ENCODE measurements around the gene GFPT1.

Gene GFPT1

GRCh38 chr2:69386789-69387734, at the start of gene GFPT1:
TSS of gene GFPT1 (minus strand) at chr2:69387227. CDS start at chr2:69387071, 156 bp downstream.
- H3K9ac ChIP-seq (ENCODE audit: low read depth, low read length, poor library complexity, severe bottlenecking) = peak within 1 kb of the TSS; percentile 90
- H3K4me2 ChIP-seq (ENCODE audit: low read depth, low read length, poor library complexity, severe bottlenecking) = peak within 1 kb of the TSS; percentile 83
- no peaks in the 10 kb centered on the region for H3F3A ChIP-seq (ENCODE audit: low read depth)
- peak within 1 kb of the TSS; percentile 90 for H2AFZ ChIP-seq (ENCODE audit: low read length)
- no peaks in the 10 kb centered on the region for H3K9me2 ChIP-seq (replicated peaks; ENCODE audit: low read depth, low read length)
- no peaks in the 10 kb centered on the region for H3K36me3 ChIP-seq (ENCODE audit: insufficient read depth, low read length)
- no peaks in the 10 kb centered on the region for H3K9me3 ChIP-seq (ENCODE audit: insufficient read depth, low read depth, low read length)
- H3K4me1 ChIP-seq (ENCODE audit: insufficient read depth, low read length, poor library complexity, severe bottlenecking) = peaks cover 42% of the 10 kb centered on the region
- H3K4me3 ChIP-seq (ENCODE audit: low read length, poor library complexity, severe bottlenecking) = peak within 1 kb of the TSS; percentile 86
- H3K27me3 ChIP-seq (ENCODE audit: insufficient read depth, low read length, poor library complexity, severe bottlenecking) = no peaks in the 10 kb centered on the region
- no peak for TF ChIP-seq EZH2phosphoT487 (IDR thresholded peaks at IDR 0.05; ENCODE audit: borderline replicate concordance)
- TF ChIP-seq CTCF (conservative IDR thresholded peaks at IDR 0.05; ENCODE audit: low read length) = no peak
- H4K20me1 ChIP-seq (ENCODE audit: insufficient read depth, low read length, poor library complexity, severe bottlenecking) = peaks cover 38% of the 10 kb centered on the region
- H3K79me2 ChIP-seq (ENCODE audit: insufficient read depth, low read length) = peaks cover 58% of the 10 kb centered on the region

- Histone ChIP-seq H3K79me2 (ENCODE audit: insufficient read depth, low read length) (peaks cover 19% of the 10 kb centered on the region), H4K20me1 (ENCODE audit: insufficient read depth, low read length, poor library complexity, severe bottlenecking) (no peaks in the 10 kb centered on the region), H3K9me3 (ENCODE audit: insufficient read depth, low read depth, low read length) (no peaks in the 10 kb centered on the region), H3K36me3 (ENCODE audit: insufficient read depth, low read length) (no peaks in the 10 kb centered on the region), H3F3A (ENCODE audit: low read depth) (no peaks in the 10 kb centered on the region), H3K4me3 (ENCODE audit: low read length, poor library complexity, severe bottlenecking) (peak overlapping the region; percentile 94), H2AFZ (ENCODE audit: low read length) (peak overlapping the region; percentile 98), H3K4me2 (ENCODE audit: low read depth, low read length, poor library complexity, severe bottlenecking) (peak overlapping the region; percentile 96), H3K9me2 (replicated peaks; ENCODE audit: low read depth, low read length) (no peaks in the 10 kb centered on the region), H3K4me1 (ENCODE audit: insufficient read depth, low read length, poor library complexity, severe bottlenecking) (peaks cover 25% of the 10 kb centered on the region), H3K27me3 (ENCODE audit: insufficient read depth, low read length, poor library complexity, severe bottlenecking) (no peaks in the 10 kb centered on the region), H3K9ac (ENCODE audit: low read depth, low read length, poor library complexity, severe bottlenecking) (peak overlapping the region; percentile 90)
- TF ChIP-seq CTCF (conservative IDR thresholded peaks at IDR 0.05; ENCODE audit: low read length) (no peak), EZH2phosphoT487 (IDR thresholded peaks at IDR 0.05; ENCODE audit: borderline replicate concordance) (no peak)
These were observed 49.5 kb upstream of the GFPT1 start for GRCh38 chr2:69436596-69436937.

- H3K9me3 ChIP-seq (ENCODE audit: insufficient read depth, low read depth, low read length) = no peaks in the 10 kb centered on the region
- TF ChIP-seq EZH2phosphoT487 (IDR thresholded peaks at IDR 0.05; ENCODE audit: borderline replicate concordance) (no peak), CTCF (conservative IDR thresholded peaks at IDR 0.05; ENCODE audit: low read length) (no peak)
- H3K9ac ChIP-seq (ENCODE audit: low read depth, low read length, poor library complexity, severe bottlenecking) = no peak overlapping the region
- H3F3A ChIP-seq (ENCODE audit: low read depth) = no peaks in the 10 kb centered on the region
- no peaks in the 10 kb centered on the region for H3K27me3 ChIP-seq (ENCODE audit: insufficient read depth, low read length, poor library complexity, severe bottlenecking)
- H3K79me2 ChIP-seq (ENCODE audit: insufficient read depth, low read length) = peaks cover 19% of the 10 kb centered on the region
- no peak overlapping the region for H3K4me3 ChIP-seq (ENCODE audit: low read length, poor library complexity, severe bottlenecking)
- peak overlapping the region; percentile 96 for H3K4me2 ChIP-seq (ENCODE audit: low read depth, low read length, poor library complexity, severe bottlenecking)
- H3K4me1 ChIP-seq (ENCODE audit: insufficient read depth, low read length, poor library complexity, severe bottlenecking) = peaks cover 25% of the 10 kb centered on the region
- no peaks in the 10 kb centered on the region for H3K9me2 ChIP-seq (replicated peaks; ENCODE audit: low read depth, low read length)
- H4K20me1 ChIP-seq (ENCODE audit: insufficient read depth, low read length, poor library complexity, severe bottlenecking) = no peaks in the 10 kb centered on the region
- H2AFZ ChIP-seq (ENCODE audit: low read length) = no peak overlapping the region
- H3K36me3 ChIP-seq (ENCODE audit: insufficient read depth, low read length) = no peaks in the 10 kb centered on the region
These were observed 47.7 kb upstream of the GFPT1 start for GRCh38 chr2:69434753-69435152.

Measured in Loucy (cell line).